HG02571 (cell line): ENCODE data around the gene NUDT8.
A peak's percentile ranks its signal among the peaks of the same experiment; 100 is the strongest.
"Not testable (repeated sequence)": the region's sequence is repeated elsewhere in the genome, so short reads cannot be mapped to it uniquely, and the experiment has no call there.

Experiments
- ATAC-seq: cut with Tn5 transposase; IDR thresholded peaks from one replicate; pipeline ENCODE4 v1.9.1; 2021; ENCODE audit warnings: mild to moderate bottlenecking, moderate library complexity; ENCODE audit not compliant: unreplicated experiment

The NUDT8 gene

DNA sequence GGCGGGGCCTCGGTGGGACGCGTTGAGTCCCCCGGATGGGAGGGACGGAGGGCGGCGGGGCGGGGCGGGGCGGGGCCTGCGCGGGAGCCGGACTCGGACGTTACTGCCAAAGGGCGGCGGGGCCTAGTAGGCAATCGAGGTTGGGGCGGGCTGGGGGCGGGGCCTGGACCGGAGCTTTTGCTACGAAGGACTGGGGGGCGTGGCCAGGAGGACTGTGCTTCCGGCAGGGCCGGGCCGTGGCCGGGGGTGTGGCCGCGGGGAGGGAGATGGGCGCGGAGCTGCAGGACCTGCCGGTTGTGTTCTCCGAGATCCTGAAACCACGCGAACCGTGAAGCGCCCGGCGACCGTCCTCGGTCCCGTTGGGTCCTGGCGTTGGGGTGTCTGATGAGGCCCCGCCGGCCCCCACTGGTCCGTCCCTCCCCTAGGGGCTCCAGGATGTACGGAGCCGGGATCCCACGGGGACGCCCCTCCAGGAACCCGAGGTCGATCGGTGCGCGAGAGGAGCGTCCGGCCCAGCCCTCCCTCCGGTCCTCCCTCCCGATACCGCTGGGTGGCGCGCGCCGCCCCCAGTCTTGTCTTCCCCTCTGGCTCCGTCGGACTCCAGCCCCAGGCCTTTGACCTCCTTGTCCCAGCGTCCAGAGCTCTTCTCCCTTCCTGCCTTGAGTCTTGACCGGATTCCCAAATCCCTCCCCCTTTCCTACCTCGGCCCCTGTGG, 648 bp upstream of the NUDT8 start:
- peak; percentile 51 for ATAC-seq

DNA sequence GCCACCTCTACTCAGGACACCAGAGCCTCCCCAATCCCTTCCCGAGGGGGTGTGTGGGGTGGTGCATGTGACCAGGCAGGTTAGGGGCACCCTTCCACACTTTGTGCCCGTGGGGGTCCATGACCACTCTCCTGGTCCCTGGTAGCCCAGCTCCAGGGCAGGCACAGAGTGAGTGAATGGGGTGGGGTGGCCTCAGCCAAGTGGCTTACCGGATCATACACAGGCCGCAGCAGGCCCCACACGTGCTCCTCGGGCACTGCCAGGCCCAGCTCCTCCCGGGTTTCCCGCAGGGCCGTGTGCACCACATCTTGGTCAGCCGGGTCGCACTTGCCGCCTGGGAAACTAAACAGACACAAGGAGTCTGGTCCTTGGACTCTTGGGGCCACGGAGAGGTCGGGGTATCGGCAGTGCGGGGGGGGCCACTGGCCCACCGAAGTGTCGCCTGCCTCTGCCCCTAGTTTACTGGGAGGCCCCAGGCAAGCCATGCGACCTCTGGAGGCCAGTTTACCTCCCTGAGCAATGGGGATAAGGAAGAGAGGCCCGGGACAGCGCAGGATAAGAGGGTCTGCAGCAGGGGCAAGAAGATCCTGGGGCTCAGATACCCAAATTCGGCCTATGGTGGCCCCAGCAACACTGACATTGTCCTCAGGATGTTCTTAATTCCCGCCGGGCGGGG, 889 bp downstream of the NUDT8 start:
- ATAC-seq, result no peak

DNA sequence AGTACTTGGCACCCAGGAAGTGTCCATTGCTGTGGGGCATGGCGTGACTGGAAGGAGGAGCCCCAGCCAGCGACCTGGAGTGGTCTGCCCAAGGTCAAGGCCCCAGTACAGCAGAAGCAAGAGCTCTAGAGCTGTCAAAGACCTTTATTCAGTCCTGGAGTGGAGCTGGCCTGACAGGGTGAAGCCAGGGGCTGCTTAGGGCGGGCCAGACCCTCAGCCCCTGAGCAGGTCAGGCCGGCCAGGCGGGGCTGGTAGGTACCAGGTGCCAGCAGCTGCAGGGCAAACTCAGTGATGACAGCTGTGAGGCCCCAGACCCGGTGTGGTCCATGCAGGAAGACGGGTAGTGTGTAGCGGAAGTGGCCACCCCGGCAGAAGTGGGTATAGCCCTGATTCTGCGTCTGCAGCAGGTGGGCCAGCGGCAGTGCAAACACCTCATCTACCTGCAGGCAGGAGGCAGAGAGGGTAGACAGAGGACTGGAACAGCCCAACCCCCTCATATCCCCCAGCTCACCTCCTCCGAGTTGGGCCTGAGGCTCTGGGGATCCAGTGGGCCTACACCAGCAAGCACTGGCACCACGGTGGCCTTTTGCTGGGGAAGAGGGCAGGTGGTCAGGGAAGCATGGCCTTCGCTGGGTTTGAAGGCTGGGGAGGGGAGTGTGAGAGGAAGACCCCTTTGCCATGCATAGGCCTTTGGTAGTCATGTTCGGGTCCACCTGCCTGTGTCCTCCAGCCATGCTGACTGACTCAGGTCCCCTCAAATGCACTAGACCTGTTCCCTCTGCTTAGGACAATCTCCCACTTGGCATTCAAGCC, 1.7 kb downstream of the NUDT8 start:
- ATAC-seq, result no peak

DNA sequence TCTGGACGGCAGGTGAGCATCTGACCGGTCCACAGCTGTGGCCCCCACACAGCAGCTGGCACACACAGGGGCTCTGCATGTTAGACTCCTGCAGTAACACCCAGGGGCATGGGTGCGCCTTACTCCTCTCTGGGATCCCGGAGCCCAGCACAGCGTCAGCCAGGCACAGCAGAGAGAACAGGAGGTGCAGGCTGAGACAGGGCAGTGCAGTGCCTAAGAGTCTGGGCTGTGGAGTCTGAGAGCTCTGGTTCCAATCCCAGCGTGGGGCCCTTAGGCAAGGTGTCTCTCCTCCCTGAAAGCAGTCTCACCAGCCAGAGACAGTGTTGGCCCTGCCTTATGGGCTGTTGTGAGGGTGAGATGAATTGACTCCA, 2.3 kb downstream of the NUDT8 start:
- ATAC-seq, result no peak

DNA sequence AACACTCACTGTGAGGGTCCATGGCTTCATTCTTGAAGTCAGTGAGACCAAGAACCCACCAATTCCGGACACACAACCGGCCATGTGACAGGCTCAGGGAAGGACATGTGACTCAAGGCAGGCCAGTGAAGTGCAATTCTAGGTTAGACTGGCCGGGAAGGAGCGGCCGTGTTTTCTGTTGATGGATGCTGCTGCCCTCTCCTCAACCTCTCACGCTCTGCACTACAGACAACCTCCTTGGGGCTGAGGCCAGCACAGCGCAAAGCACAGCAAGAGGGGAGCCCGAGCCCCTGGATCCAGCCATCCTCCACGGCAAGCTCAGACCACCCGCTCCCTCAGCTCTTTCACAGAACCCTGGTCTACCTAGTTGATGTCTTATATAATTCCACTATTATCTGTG, 2.8 kb downstream of the NUDT8 start:
- ATAC-seq, result no peak

DNA sequence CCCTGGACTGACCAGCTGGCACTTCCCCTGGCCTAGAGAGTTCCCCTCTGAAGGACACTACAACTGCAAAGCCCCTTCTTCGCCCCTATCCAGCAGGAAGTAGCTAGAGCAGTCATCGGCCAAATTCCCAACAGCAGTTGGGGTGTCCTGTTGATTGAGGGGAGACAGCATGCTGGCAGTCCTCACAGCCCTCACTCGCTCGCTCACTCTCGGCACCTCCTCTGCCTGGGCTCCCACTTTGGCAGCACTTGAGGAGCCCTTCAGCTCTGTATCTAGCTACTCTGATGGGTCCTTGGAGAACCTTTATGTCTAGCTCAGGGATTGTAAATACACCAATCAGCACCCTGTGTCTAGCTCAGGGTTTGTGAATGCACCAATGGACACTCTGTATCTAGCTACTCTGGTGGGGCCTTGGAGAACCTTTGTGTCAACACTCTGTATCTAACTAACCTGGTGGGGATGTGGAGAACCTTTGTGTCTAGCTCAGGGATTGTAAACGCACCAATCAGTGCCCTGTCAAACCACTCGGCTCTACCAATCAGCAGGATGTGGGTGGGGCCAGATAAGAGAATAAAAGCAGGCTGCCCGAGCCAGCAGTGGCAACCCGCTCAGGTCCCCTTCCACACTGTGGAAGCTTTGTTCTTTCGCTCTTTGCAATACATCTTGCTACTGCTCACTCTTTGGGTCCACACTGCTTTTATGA, 3.5 kb downstream of the NUDT8 start:
- not testable (repeated sequence) for ATAC-seq

DNA sequence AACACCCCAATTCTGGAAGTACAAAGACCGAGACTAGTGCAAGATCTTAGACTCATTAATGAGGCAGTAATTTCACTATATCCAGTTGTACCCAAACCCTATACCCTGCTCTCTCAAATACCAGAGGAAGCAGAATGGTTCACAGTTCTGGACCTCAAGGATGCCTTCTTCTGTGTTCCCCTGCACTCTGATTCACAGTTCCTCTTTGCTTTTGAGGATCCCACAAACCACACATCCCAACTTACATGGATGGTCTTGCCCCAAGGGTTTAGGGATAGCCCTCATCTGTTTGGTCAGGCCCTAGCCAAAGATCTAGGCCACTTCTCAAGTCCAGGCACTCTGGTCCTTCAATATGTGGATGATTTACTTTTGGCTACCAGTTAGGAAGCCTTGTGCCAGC, 5.9 kb downstream of the NUDT8 start:
- ATAC-seq, result not testable (repeated sequence)

DNA sequence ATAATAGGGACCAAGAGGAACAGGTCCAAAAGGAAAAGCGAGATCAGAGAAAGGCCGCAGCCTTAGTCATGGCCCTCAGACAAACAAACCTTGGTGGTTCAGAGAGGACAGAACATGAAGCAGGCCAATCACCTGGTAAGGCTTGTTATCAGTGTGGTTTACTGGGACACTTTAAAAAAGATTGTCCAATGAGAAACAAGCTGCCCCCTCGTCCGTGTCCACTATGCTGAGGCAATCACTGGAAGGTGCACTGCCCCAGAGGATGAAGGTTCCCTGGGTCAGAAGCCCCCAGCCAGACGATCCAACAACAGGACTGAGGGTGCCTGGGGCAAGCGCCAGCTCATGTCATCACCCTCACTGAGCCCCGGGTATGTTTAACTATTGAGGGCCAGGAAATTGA, 6.8 kb downstream of the NUDT8 start:
- ATAC-seq, result not testable (repeated sequence)

DNA sequence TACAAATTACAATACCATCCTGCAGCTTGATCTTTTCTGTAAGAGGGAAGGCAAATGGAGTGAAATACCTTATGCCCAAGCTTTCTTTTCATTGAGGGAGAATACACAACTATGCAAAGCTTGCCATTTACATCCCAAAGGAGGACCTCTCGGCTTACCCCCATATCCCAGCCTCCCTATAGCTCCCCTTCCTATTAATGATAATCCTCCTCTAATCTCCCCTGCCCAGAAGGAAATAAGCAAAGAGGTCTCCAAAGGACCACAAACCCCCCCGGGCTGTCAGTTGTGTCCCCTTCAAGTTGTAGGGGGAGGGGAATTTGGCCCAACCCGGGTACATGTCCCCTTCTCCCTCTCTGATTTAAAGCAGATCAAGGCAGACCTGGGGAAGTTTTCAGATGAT, 7.8 kb downstream of the NUDT8 start:
- not testable (repeated sequence) for ATAC-seq

DNA sequence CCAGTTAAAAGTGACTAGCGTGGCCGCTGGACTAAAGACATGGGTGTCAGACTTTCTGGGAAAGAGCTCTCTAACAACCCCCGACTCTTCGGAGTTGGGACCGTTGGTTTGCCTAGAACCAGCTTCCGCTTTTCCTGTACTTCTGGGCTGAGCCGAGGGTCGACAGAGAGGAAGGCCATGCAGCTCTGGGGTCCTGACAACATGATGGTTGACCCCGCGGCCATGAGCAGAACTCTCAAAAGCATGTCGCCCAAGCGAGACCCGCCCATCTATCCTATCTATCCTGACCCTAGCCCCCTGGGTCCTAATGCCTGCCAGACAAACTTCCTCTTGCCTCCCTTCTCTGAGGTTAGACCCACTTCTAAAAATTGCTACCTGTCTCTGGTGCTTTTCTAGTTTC, 9.1 kb downstream of the NUDT8 start:
- not testable (repeated sequence) for ATAC-seq

DNA sequence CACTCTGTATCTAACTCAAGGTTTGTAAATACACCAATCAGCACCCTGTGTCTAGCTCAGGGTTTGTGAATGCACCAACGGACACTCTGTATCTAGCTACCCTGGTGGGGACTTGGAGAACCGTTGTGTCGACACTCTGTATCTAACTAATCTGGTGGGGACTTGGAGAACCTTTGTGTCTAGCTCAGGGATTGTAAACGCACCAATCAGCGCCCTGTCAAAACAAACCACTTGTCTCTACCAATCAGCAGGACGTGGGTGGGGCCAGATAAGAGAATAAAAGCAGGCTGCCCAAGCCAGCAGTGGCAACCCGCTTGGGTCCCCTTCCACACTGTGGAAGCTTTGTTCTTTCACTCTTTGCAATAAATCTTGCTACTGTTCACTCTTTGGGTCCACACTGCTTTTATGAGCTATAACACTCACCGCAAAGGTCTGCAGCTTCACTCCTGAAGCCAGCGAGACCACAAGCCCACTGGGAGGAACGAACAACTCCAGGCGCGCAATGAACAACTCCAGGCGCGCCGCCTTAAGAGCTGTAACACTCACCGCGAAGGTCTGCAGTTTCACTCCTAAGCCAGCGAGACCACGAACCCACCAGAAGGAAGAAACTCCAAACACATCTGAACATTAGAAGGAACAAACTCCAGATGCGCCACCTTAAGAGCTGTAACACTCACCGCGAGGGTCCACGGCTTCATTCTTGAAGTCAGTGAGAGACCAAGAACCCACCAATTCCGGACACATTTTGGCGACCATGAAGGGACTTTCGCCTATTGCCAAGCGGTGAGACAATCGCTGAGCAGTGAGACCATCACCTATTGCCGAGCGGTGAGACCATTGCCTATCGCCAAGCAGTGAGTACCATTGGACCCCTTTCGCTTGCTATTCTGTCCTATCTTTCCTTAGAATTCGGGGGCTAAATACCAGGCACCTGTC, 9.8 kb downstream of the NUDT8 start:
- ATAC-seq, result not testable (repeated sequence)

DNA sequence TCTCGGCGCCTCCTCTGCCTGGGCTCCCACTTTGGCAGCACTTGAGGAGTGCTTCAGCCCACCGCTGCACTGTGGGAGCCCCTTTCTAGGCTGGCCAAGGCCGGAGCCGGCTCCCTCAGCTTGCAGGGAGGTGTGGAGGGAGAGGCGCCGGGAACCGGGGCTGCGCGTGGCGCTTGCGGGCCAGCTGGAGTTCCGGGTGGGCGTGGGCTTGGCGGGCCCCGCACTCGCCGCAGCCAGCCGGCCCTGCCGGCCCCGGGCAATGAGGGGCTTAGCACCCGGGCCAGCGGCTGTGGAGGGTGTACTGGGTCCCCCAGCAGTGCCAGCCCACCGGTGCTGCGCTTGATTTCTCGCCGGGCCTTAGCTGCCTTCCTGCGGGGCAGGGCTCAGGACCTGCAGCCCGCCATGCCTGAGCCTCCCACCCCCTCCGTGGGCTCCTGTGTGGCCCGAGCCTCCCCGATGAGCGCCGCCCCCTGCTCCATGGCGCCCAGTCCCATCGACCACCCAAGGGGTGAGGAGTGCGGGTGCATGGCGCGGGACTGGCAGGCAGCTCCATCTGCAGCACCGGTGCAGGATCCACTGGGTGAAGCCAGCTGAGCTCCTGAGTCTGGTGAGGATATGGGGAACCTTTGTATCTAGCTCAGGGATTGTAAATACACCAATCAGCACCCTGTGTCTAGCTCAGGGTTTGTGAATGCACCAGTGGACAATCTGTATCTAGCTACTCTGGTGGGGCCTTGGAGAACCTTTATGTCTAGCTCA, 10.7 kb downstream of the NUDT8 start:
- ATAC-seq, result not testable (repeated sequence)

DNA sequence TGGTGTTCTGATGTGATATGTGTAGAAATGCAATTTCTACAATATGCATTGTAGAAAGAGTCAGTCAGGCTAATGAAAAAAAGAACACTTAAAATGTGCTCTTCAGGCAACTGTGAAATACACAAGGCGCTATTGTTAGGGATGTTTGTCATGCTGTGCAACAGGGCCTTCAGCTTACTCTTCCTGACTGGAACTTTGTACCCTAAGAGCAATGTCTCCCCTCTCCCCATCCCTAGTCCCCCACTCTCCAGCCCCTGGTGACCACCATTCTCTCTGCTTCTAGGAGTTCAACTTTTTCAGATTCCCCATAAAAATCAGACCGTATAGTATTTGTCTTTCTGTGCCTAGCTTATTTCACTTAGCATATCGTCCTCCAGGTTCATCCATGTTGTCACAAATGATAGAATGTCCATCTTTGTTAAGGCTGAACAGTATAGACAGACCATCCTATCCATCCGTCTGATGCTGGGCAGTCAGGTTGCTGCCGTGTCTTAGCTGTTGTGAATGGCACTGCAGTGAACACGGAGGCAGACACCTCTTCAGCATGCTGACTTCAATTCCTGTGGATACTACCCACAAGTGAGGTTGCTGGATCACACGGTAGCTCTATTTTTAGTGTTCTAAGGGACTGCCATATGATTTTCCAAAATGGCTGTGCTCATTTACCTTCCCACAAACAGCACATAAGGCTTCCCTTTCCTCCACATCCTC, 12.3 kb downstream of the NUDT8 start:
- ATAC-seq, result no peak

DNA sequence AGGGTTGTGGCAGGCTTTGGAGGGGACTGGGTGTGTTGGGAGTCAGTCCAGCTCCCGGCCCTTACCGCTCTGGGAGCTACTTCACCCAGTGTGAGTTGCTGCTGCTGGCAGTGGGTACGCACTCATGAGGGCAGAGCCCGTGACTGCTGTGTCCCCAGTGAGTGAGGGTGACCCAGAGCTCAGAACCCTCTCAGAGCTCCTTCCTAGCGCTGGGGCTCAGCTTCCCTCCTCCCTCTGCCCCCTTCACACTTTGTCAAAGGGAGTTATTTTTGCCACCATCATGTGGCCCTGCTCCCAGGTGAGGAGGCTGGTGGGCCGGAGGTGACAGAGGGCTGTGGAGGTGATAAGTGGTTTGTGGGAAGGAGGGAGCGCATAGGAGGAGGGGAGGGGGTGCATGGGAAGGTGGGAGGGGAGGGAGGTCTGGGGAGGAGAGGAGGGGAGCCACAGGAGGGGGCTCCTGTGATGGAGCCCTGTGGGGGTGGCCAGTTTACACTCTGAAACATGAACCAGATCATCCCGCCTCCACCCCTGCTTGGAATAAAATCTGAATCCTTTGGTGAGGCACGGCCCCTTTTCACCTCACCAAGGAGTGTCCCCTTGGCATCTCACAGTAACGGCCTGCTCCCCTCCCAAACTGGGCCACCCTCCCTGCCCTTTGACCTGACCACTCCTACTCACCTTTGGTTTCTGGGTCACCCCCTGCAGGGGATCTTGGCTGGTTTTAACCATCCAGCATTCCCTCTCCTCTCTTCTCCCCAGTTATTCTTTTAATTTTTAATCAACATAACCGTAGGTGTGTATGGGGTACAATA, 13.1 kb downstream of the NUDT8 start:
- no peak for ATAC-seq

DNA sequence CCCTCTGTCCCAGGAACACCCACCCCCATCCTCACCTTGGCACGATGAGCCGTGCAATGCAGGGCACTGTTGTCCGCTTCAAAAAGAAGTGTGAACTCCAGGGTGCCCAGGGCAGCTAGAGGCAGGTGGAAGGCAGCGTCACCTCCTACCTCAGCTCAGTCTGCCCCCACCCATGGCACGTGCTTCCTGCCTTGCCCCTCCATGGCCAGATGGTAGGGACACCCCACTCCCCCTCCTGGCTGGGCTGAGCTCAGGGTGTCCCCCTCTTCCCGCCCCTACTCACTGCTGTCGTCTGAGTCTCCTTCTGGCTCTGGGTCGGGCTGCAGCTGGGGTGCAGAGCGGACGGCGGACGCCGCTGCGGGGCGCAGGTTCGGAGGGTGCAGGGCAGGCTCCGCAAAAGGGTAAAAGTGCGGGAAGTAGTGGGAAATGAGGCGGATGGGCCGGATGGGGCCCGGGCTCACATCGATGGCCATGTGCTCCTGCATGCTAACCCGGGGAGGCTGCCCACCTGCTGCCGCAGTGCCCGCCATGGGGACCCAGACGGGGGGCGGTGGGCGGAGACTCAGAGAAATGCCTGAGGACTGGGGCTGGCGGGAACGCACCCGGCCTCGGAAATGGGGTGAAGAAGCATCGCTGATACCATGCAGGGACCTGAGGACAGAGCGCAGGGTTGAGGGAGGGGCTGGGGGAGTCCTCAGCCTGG, 13.9 kb downstream of the NUDT8 start:
- ATAC-seq, result no peak

DNA sequence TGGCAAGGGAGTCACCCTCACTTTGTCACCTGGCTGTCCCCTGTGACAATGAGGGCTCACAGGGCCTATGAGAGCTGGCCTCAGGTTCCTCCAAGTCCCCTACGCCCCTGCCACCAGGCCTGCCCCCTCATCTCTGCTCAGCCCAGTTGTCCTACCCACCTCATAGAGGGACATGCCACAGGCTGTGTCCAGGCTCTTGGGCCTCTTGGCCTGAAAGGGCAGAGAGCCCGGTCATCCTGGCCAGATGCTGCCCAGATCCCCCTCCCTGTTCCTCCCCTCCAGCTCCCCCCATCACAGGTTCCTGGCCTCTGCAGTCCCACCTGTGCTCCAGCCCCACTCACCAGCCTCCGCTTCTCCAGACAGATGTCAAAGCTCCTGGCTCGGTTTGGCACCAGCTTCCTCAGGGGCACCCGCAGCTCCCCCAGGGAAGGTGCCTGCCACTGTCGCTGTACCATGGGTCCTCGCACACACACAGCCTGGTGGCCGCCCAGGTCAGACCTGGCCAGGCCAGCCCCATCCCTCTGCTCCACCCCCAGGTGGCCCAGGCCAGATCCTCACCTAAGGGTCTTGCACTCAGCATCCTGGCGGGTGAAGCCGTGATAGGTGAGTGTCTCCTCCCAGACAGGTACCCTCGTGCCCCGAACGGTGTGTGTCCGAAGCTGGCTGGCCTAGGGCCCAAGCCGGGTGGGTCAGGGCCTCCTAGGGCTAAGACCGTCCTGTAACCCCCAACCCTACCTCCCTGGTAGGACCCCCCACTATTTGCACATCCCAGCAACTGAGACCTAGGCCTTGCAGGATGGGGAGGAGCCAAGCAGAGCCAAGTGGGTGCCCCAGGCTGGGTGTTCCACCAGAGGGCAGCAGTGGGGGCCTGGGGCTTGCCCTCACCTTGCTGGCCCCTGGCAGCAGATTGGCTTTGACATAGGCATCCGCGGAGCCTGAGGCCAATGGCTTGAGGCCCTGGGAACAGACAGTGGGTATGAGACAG, 14.7 kb downstream of the NUDT8 start:
- no peak for ATAC-seq
